Hepatocyte (in vitro differentiated cells): Measurements from ENCODE around the gene TMC8. TPM values are rescaled to one million over a fixed set of nuclear protein-coding genes. Genes with fewer than 3 reads are reported as not detected.

Experiments
- DNase-seq: peaks from one replicate; pipeline ENCODE4 v3.0.0-alpha.2; 2016; ENCODE audit warnings: low spot score
- H2AFZ ChIP-seq: fragments of 200-600 bp; sonication (generic); 2 replicates; pipeline ENCODE4 v1.6.0; 2016; ENCODE audit warnings: antibody characterized with exemption, mild to moderate bottlenecking
- H3K27ac ChIP-seq: fragments of 200-600 bp; sonication (generic); 2 replicates; pipeline ENCODE4 v1.5.1; 2016; ENCODE audit warnings: mild to moderate bottlenecking
- H3K27me3 ChIP-seq: fragments of 200-600 bp; sonication (generic); 2 replicates; pipeline ENCODE4 v1.6.1; 2016
- H3K36me3 ChIP-seq: fragments of 200-600 bp; sonication (generic); replicated peaks from 2 replicates; pipeline ENCODE4 v1.5.1; 2016; ENCODE audit warnings: low read depth; ENCODE audit not compliant: insufficient read depth
- H3K4me1 ChIP-seq: fragments of 200-600 bp; sonication (generic); 2 replicates; pipeline ENCODE4 v1.5.1; 2016; ENCODE audit warnings: mild to moderate bottlenecking, moderate library complexity; ENCODE audit not compliant: insufficient read depth
- H3K4me2 ChIP-seq: fragments of 200-600 bp; sonication (generic); 2 replicates; pipeline ENCODE4 v1.6.0; 2016
- H3K4me3 ChIP-seq: fragments of 200-600 bp; sonication (generic); 2 replicates; pipeline ENCODE4 v1.5.1; 2016; ENCODE audit warnings: mild to moderate bottlenecking
- H3K79me2 ChIP-seq: fragments of 200-600 bp; sonication (generic); 2 replicates; pipeline ENCODE4 v1.6.0; 2017; ENCODE audit warnings: mild to moderate bottlenecking
- H3K9me2 ChIP-seq: fragments of 200-600 bp; sonication (generic); replicated peaks from 2 replicates; pipeline ENCODE4 v1.6.0; 2017; ENCODE audit warnings: mild to moderate bottlenecking; ENCODE audit not compliant: insufficient read depth
- H3K9me3 ChIP-seq: fragments of 200-600 bp; sonication (generic); 2 replicates; pipeline ENCODE4 v1.5.1; 2016; ENCODE audit warnings: low read depth, mild to moderate bottlenecking
- H4K20me1 ChIP-seq: fragments of 200-600 bp; sonication (generic); 2 replicates; pipeline ENCODE4 v1.6.0; 2016; ENCODE audit warnings: mild to moderate bottlenecking; ENCODE audit not compliant: insufficient read depth, poor library complexity, severe bottlenecking
- CTCF ChIP-seq: fragments of 200-600 bp; sonication (generic); IDR thresholded peaks from 2 replicates; pipeline ENCODE4 v1.5.1; 2016; ENCODE audit warnings: antibody characterized with exemption, mild to moderate bottlenecking; ENCODE audit not compliant: poor library complexity
- EZH2 ChIP-seq: fragments of 200-600 bp; sonication (generic); IDR thresholded peaks from 2 replicates; pipeline ENCODE4 v1.6.1; 2016; ENCODE audit warnings: antibody characterized with exemption, mild to moderate bottlenecking, borderline replicate concordance
- EZH2phosphoT487 ChIP-seq: fragments of 200-600 bp; sonication (generic); IDR thresholded peaks from one replicate; pipeline ENCODE4 v1.6.1; 2018; ENCODE audit warnings: antibody characterized with exemption, mild to moderate bottlenecking, low read depth, moderate library complexity; ENCODE audit not compliant: unreplicated experiment, severe bottlenecking
- WGBS: methylation state at CpG from one replicate; pipeline ENCODE4 v1.1.6; 2016; ENCODE audit warnings: low lambda C conversion rate; ENCODE audit errors: missing lambda C conversion rate; 5-methylcytosine and 5-hydroxymethylcytosine counted together
- polyA plus RNA-seq: library from polyadenylated mRNA; unstranded; fragments of >200 nt; fragmentation: Nextera tagmentation; extraction: Ambion mirVana; gene quantifications from 2 replicates; pipeline ENCODE4 v1.2.1, GENCODE V29; 2016
- total RNA-seq: library from RNA; depleted of rRNA; stranded (reverse); fragments of >200 nt; gene quantifications from 2 replicates; pipeline ENCODE4 v1.2.3, GENCODE V29; 2014

The TMC8 gene
- total and polyA plus RNA-seq, 2 experiments from 2014 or later = 0.07 to 1.2 TPM

GRCh38 chr17:78092794-78093324 is 37.7 kb upstream of the TMC8 start:
- no peak for DNase-seq
- Histone ChIP-seq H3K4me3 (no peak overlapping the region), H3K36me3 (no peaks in the 10 kb centered on the region), H2AFZ (no peak overlapping the region), H3K9me2 (no peaks in the 10 kb centered on the region), H3K27ac (no peak overlapping the region), H3K27me3 (no peaks in the 10 kb centered on the region), H3K4me1 (no peaks in the 10 kb centered on the region), H3K4me2 (no peak overlapping the region), H3K9me3 (no peaks in the 10 kb centered on the region), H3K79me2 (no peaks in the 10 kb centered on the region), H4K20me1 (no peaks in the 10 kb centered on the region)
- WGBS = 83% methylated on average over 6 of the region's 6 CpGs
- TF ChIP-seq EZH2phosphoT487 = no peak
- TF ChIP-seq CTCF = no peak
- no peak for TF ChIP-seq EZH2

- Histone ChIP-seq H3K27me3 (no peaks in the 10 kb centered on the region), H3K79me2 (no peaks in the 10 kb centered on the region), H3K4me3 (no peak overlapping the region), H3K4me2 (no peak overlapping the region), H3K9me2 (no peaks in the 10 kb centered on the region), H3K4me1 (no peaks in the 10 kb centered on the region), H3K27ac (no peak overlapping the region), H4K20me1 (no peaks in the 10 kb centered on the region), H3K9me3 (no peaks in the 10 kb centered on the region), H2AFZ (no peak overlapping the region), H3K36me3 (no peaks in the 10 kb centered on the region)
- TF ChIP-seq EZH2phosphoT487 (no peak), CTCF (no peak), EZH2 (no peak)
- WGBS = 96% methylated on average over 6 of the region's 6 CpGs
- no peak for DNase-seq
These were observed 35.5 kb upstream of the TMC8 start for GRCh38 chr17:78095035-78095434.

GRCh38 chr17:78096093-78096492 is 34.5 kb upstream of the TMC8 start:
- Histone ChIP-seq H3K9me2 (no peaks in the 10 kb centered on the region), H3K79me2 (no peaks in the 10 kb centered on the region), H3K27me3 (no peaks in the 10 kb centered on the region), H3K27ac (no peak overlapping the region), H3K36me3 (no peaks in the 10 kb centered on the region), H3K4me3 (no peak overlapping the region), H3K9me3 (no peaks in the 10 kb centered on the region), H4K20me1 (no peaks in the 10 kb centered on the region), H2AFZ (no peak overlapping the region), H3K4me1 (no peaks in the 10 kb centered on the region), H3K4me2 (no peak overlapping the region)
- DNase-seq = no peak
- no peak for TF ChIP-seq CTCF
- WGBS = 92% methylated on average over 9 of the region's 9 CpGs

- Histone ChIP-seq H2AFZ (no peak overlapping the region), H3K27ac (no peak overlapping the region), H3K4me2 (no peak overlapping the region), H3K4me1 (peaks cover 12% of the 10 kb centered on the region), H3K79me2 (no peaks in the 10 kb centered on the region), H4K20me1 (no peaks in the 10 kb centered on the region), H3K4me3 (no peak overlapping the region), H3K36me3 (no peaks in the 10 kb centered on the region), H3K9me2 (no peaks in the 10 kb centered on the region), H3K9me3 (no peaks in the 10 kb centered on the region), H3K27me3 (no peaks in the 10 kb centered on the region)
- no peak for DNase-seq
- 83% methylated on average over 5 of the region's 5 CpGs for WGBS
- TF ChIP-seq EZH2phosphoT487 (no peak), CTCF (no peak), EZH2 (no peak)
These were observed 29.5 kb upstream of the TMC8 start for GRCh38 chr17:78101112-78101511.
